ENCODE measurements around the gene MAOB.
A peak's percentile ranks its signal among the peaks of the same experiment; 100 is the strongest.
"Not testable (repeated sequence)": the region's sequence is repeated elsewhere in the genome, so short reads cannot be mapped to it uniquely, and the experiment has no call there.

MAOB gene

DNA sequence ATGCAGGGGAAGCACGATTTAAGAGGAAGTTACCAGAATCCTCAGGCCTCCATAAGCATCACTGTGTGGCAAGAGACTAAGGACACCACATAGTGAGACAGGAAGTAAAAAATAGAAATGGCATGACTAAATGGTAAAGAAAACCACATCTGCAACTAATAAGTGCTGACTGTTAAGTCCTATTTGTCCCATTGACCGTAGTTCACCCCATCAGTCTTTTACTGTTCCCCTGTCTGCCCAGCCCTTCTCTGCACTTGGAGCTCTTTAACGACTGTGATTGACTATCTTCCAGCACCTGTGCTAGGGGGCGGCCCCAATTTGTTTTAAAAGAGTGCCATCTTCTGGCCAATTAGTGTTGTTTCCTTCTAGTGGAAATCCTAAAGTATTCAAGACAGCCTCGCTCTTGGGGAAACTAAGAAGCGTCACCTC is 132.0 kb downstream of the MAOB start:
- DNase-seq = peak; percentile 38

DNA sequence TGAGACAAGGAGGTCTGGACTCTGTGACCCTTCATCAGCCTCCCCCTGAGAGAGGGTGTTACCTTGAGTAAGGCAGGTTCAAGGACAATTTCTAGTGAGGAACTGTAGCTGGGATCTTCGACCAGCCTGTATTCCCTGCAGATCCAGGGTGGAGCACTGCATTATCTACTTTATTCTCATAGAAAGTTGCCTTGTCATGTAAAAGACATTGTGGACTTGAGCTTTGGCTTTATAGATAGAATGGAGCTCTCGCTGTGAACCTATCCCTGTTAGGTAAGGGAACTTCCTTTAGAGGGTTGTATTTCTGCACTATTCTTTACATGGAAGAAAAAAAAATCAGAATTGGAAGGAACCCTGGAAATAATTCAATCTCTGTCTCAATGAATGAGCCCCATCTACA is 134.8 kb downstream of the MAOB start:
- no peak for DNase-seq

DNA sequence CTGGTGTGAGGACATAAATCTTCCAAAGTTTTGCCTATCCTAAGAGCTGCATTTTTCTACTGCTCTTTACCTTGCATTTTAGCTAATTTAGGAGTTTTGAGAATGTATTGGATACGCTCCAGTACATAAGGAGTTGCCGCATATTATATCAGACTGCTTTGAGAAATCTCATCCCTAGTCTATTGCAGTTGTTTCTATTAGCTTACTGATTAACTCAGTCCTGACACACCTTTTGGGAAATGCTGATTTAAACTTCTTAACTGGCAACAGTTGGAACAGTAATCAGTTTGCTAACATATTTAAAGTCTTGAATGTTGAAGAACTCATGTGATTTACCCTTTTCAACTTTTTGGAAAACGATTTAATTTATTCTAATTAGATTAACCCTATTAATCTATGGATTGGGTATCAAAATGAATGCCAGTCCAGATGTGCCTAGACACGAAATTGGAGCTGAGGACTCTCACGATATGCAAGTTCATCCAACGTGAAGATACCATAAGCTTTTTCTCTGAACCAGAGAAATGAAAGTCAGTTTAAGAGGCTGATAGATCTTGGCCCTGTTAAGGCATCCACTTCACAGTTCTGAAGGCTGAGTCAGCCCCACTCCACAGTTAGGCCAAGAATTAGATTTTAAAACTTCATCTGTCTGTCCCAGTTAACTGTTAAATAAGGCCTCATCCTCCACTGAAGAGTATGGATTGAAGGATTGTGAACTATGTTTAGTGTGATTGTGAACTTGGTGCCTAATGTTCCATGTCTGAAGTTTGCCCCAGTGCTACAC is 136.1 kb downstream of the MAOB start:
- no peak for DNase-seq

DNA sequence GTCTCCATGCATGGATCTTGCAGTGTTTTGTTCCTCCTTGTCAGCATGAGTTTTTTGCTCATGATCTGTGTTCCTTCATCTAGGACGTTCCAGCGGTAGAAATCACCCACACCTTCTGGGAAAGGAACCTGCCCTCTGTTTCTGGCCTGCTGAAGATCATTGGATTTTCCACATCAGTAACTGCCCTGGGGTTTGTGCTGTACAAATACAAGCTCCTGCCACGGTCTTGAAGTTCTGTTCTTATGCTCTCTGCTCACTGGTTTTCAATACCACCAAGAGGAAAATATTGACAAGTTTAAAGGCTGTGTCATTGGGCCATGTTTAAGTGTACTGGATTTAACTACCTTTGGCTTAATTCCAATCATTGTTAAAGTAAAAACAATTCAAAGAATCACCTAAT is 138.0 kb downstream of the MAOB start:
- DNase-seq = no peak

DNA sequence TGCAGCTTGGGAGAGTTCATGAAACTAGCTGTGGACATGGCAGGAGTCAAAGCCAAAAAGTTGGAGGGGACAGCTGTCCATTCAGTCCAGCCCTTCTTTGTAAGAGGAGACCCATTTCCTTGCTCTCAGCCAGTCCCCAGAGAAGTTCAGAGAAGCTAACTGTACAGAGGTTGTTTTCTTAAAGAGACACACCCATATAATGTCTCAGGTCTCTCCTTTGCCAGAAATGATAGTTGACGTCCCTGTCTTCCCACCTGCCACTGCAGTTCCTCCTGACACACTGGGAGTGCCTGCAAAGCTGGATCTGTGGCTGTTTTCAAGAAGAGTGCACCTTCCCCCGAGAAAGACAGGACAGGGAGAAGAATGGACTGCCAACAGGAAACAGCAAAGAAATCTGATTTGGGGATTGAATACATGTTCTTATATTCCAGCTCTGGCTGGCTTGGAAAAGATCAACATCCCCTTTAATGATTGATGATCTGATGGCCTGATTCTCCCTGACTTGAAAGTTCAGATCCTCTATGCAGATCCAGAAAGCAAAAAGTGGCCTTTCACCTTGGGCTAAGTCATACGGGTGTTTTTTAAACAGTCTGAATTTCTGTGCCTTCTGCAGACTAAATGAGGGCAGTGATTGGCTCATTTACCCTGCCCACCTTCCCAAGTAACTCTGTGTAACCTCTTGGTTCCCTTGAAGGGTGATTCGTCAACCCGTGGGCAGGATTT is 139.0 kb downstream of the MAOB start:
- peak; percentile 2 for DNase-seq

DNA sequence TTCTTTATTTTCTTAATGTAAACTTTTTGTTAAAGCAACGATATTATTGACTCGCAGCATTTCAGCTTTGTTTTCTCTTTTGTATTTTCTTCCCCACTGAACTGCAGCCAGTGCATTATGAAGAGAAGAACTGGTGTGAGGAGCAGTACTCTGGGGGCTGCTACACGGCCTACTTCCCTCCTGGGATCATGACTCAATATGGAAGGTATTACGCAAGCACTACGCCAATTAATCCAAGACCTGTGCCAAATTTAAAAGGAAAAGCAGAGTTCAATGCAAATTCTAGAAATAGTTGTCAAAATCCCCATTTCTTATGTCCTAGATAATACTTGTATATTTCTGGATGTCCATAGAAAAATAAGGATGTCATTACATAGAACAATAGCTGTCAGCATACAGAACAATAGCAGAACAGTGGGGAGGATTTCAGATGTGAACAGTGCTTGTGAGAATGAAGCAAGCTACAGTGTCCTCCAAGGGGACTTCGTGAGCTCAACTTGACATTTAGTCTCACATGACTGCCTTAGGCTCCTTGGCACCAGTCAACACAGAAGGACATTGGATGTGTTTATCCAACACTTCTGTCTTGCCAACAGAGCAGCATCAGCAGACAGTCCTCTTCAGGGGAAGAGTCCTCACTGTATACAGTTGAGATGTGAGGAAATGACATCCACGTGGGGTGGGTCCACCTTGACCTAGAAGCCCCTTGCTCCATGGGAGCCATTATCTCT is 140.2 kb downstream of the MAOB start:
- no peak for DNase-seq

DNA sequence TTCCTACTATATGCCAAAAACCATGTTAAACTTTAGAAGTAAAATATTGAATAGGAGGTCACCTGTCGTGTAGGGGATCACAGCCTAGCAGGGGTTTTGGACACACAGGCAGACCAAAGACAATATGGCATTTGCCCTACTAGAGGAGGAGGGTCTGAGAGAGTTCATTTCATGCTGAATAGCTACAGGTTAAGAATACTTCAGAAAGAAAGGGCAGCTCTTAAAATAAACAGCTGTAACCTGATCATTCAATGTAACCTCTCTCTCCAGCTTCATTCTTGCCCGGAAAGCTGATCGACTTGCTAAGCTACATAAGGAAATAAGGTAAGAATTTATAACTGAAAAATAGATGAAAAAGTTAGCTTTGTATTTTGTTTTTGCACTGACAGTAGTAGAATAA is 146.3 kb downstream of the MAOB start:
- DNase-seq = no peak

DNA sequence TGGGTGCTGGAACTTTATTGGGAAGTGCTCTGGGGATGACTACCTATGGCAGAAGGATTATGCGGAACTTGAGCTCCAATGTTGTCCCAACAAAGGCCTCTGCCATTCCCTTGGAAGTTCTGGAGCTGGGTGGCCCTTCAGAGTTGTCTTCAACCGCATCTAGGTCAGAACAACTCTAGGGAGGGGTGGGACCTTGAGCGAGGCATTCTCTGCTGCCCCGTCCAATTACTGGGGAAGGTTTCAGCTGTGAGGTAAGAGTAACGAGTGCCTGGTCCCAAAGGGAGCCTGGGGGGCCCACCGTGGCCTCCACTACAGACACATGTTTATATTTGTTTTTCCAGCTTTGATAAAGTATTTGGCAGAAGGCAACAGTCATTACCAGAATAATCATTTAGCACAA is 146.7 kb downstream of the MAOB start:
- no peak for DNase-seq

DNA sequence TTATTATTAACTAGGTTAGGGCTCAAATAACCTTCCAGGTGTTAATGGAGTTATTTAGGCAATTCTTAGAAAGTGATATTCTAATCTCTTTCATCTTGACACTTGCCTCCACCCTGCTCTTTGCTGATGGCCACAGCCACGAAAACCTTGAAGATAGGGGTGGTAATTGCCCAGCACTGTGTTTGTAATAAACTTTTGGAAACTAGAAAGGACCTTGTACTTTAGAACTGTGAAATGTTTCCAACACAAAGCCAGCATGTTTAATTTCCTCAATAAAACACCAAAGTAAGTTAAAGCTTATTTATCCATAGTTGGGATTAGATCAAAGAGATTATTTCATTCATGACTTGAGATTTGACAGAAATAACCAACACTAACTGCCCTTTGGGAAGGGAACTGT is 147.8 kb downstream of the MAOB start:
- DNase-seq = no peak

DNA sequence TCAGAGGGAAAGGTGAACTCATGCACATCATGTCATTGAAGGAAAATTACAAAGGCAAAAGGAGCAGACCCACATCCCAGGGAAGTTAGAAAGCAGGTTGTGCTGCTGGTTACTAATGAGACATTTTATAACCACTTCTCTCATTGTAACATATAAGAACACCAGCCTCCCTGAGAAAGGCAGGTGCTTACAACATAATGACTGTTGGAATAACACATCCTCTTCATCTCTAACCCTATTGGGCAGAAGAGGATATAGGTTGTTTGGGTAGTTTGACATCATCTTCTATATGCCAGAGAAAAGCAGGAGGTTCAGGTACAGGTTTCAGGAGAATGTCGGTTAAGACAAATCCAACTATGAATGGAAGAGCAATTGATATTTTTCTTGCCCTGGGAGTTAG is 148.6 kb downstream of the MAOB start:
- DNase-seq = no peak

DNA sequence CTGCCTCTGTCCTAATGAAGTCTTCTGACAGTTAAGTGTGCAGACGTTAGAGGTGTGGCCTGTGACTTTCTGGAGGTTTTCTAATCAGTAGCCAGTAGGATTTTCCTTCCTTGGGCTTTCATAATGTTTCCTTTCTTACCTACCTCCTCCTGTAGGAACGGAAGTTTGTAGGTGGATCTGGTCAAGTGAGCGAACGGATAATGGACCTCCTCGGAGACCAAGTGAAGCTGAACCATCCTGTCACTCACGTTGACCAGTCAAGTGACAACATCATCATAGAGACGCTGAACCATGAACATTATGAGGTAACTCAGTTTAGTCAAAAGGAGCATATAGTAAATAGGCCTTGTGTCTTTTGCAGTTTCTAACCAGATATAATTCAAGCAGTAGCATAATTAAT is 151.2 kb downstream of the MAOB start:
- no peak for DNase-seq

DNA sequence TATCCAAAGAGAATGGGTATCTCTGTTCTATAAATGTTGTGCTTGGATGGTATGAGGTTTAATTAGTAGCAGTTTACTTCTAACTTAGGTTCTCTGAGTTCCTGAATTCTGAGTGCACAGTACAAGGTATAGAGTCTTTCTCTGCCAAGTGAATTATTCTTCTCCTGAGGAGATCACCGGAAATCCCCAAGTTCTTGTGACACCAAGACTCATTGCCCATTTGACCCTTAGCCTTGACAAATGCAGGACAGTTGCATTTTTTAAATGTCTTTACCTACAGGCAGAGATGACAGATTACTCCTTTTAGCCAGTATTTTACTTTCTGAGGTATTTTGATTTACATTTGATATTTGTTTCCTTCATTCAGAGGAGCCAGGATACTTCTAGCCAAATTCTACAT is 153.3 kb downstream of the MAOB start:
- DNase-seq = no peak

DNA sequence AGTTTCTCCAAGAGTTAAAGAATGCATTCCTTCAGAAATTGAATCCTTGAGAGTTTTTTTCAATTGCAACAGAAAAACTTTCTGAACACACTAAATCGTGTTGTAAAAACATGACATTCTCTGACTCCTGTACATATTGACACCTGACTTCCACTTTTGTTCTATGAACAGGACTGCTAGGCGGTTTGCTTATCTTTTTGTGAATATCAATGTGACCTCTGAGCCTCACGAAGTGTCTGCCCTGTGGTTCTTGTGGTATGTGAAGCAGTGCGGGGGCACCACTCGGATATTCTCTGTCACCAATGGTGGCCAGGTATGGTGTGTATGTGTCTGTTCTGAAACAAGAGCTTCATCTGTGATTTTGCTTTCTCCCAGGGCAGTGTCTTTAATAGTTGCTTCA is 154.2 kb downstream of the MAOB start:
- DNase-seq = no peak

DNA sequence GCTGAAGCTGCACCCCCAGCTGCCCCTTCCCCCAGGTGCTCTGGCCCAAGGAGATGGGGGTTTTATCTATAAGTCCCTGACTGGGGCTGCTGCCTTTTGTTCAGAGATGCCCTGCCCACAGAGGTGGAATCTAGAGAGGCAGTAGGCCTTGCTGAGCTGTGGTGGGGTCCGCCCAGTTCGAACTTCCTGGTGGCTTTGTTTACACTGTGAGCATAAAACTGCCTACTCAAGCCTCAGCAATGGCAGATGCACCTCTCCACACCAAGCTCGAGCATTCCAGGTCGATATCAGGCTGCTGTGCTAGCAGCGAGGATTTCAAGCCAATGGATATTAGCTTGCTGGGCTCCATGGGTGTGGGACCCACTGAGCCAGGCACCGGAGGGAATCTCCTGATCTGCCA is 155.0 kb downstream of the MAOB start:
- DNase-seq = not testable (repeated sequence)

DNA sequence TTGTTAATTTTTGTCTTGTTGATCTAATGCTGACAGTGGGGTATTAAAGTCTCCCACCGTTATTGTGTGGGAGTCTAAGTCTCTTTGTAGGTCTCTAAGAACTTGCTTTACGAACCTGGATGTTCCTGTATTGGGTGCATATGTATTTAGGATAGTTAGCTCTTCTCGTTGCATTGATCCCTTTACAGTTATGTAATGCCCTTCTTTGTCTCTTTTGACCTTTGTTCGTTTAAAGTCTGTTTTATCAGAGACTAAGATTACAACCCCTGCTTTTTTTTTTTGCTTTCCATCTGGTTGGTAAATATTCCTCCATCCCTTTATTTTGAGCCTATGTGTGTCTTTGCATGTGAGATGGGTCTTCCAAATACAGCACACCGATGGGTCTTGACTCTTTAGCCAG is 157.0 kb downstream of the MAOB start:
- DNase-seq = not testable (repeated sequence)

DNA sequence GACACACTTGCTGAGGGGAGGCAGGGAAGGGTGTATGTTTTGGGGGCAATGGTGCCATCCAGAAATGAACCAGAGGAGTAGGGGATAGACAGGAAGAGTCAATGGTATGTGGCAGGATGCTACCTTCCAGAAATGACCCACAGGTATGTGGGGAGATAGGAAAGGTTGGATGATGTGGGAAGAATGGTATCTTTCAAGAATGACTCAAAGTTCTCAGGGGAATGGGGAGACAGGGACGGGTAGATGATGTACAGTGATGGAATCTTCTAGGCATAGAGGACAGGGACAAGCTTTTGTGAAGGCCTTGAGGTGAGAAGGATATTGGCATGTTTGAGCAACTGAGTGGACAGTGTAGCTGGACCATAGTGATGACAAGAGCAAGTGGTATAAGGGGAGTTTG is 161.3 kb downstream of the MAOB start:
- DNase-seq = no peak

DNA sequence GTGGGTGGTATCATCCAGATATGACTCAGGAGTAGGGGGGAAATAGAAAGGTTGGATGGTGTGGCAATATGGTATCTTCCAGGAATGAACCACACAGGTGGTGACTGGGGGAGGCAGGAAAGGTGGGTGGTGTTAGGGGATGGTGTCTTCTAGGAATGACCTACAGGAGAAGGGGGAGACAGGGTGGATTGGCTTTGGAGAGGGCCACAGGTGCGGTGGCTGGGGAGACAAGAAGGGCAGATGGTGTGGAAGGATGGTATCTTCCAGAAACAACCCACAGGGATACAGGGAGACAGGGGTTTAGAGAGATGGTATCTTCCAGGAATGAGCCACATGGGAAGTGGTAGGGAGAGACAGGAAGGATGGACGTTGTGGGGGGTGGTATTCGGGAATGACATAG is 162.2 kb downstream of the MAOB start:
- no peak for DNase-seq

DNA sequence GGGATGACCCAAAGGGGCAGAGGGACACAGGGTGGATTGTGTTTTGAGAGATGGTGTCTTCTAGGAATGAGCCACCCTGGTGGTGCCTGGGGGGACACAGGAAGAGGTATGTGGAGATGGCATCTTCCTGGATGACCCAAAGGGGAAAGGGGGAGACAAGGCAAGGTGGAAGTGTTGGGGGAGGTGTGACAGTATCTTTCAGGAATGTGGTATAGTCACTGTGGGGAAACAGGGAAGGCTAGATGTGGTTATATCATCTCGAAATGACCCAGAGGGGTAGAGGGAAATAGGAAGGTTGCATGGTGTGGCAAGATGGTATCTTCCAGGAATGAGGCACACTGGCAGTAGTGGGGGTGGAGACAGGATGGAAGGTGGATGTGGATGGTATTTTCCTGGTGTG is 163.3 kb downstream of the MAOB start:
- no peak for DNase-seq

DNA sequence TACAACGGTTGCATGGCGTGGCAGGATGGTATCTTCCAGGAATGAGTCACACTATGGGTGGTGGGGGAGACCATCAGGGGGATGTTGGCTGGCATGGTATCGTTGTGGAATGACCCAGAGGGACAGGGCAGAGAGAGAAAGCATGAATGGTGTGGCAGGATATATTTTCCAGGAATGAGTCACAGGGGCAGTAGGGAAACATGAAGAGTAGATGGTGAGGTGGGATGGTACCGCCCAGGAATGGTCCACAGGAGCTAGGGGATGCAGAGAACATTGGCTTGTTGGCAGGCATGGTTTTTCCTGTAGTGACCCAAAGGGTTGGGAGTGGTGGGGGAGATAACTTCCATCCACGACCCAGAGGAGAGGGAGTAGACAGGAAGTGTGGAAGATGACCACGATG is 163.7 kb downstream of the MAOB start:
- DNase-seq = no peak

DNA sequence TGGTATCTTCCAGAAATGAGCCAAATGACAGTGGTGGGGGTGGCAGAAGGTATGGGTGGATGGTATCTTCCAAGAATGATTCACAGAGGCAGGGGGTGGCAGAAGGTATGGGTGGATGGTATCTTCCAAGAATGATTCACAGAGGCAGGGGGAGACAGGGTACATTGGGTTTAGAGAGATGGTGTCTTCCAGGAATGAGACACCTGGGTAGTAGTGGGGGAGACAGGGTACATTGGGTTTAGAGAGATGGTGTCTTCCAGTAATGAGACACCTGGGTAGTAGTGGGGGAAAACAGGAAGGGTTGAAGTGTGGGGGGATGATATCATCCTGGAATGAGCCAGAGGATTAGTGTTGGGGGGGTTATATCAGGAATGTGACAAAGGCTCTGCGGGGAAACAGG is 164.2 kb downstream of the MAOB start:
- no peak for DNase-seq

DNA sequence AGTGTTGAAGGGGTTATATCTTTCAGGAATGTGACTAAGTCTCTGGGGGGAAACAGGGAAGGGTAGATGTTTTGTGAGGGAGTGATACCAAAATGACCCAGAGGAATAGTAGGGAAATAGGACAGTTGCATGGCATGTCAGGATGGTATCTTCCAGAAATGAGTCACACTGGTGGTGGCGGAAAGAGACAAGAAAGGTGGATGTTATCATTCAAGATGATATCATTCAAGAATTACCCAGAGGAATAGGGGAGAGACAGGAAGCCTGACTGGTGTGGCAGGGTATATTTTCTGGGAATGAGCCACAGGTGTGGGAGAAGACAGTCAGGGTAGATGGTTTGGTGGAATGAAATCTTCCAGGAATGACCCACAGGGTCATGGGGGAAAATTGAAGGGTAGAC is 165.1 kb downstream of the MAOB start:
- DNase-seq = no peak

DNA sequence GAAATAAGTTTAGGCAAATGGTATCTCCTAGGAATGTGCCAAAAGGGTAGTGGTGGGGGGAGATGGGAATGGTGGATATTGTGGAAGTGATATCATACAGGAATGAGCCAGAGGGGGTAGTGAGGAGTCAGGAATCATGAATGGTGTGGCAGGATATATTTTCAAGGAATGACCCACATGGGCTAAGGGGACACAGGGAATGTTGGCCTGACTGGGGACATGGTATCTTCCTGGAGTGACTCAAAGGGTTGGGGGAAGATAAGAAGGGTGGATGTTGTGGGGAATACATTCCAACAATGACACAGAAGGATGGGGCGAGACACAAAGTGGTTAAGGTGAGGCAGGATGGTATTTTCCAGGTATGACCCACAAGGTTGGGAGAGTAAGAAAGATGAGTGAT is 165.6 kb downstream of the MAOB start:
- no peak for DNase-seq
